GM19351 (cell line): ENCODE results near the gene MTMR8.
A peak's percentile ranks its signal among the peaks of the same experiment; 100 is the strongest.
"Not testable (repeated sequence)": the region's sequence is repeated elsewhere in the genome, so short reads cannot be mapped to it uniquely, and the experiment has no call there.

Experiments used
- ATAC-seq: cut with Tn5 transposase; IDR thresholded peaks from one replicate; pipeline ENCODE4 v1.9.1; 2021; ENCODE audit warnings: mild to moderate bottlenecking, moderate library complexity; ENCODE audit not compliant: unreplicated experiment

The MTMR8 gene

GRCh38 chrX:64394874-64395567, at the start of gene MTMR8:
TSS of gene MTMR8 (minus strand) at chrX:64395452. CDS start at chrX:64395363, 89 bp downstream.
- peak; percentile 92 for ATAC-seq

- ATAC-seq = no peak
These were observed 44.3 kb upstream of the MTMR8 start for GRCh38 chrX:64439551-64439950.

- no peak for ATAC-seq
These were observed 42.4 kb upstream of the MTMR8 start for GRCh38 chrX:64437665-64438064.

- no peak for ATAC-seq
These were observed 42.0 kb upstream of the MTMR8 start for GRCh38 chrX:64437218-64437617.

- no peak for ATAC-seq
These were observed 33.1 kb upstream of the MTMR8 start for GRCh38 chrX:64428371-64428770.

GRCh38 chrX:64427787-64428186, 32.5 kb upstream of the MTMR8 start:
- ATAC-seq = peak; percentile 94

- ATAC-seq = peak; percentile 61
These were observed 32.0 kb upstream of the MTMR8 start for GRCh38 chrX:64427281-64427680.

- not testable (repeated sequence) for ATAC-seq
These were observed 14.5 kb upstream of the MTMR8 start for GRCh38 chrX:64409730-64410129.

- ATAC-seq = no peak
These were observed 2.8 kb upstream of the MTMR8 start for GRCh38 chrX:64398088-64398487.

GRCh38 chrX:64395568-64395929, 297 bp upstream of the MTMR8 start:
- peak; percentile 19 for ATAC-seq

- ATAC-seq = peak; percentile 19
These were observed 986 bp downstream of the MTMR8 start for GRCh38 chrX:64394059-64394873.

- no peak for ATAC-seq
These were observed 5.8 kb downstream of the MTMR8 start for GRCh38 chrX:64389489-64389888.

- not testable (repeated sequence) for ATAC-seq
These were observed 14.5 kb downstream of the MTMR8 start for GRCh38 chrX:64380789-64381188.

- ATAC-seq = no peak
These were observed 15.3 kb downstream of the MTMR8 start for GRCh38 chrX:64379924-64380323.

- no peak for ATAC-seq
These were observed 17.5 kb downstream of the MTMR8 start for GRCh38 chrX:64377753-64378152.

GRCh38 chrX:64352081-64352480, 43.2 kb downstream of the MTMR8 start:
- no peak for ATAC-seq

- ATAC-seq = no peak
These were observed 44.7 kb downstream of the MTMR8 start for GRCh38 chrX:64350521-64350920.

- ATAC-seq = no peak
These were observed 45.2 kb downstream of the MTMR8 start for GRCh38 chrX:64350047-64350446.

GRCh38 chrX:64342811-64343210, 52.4 kb downstream of the MTMR8 start:
- no peak for ATAC-seq

GRCh38 chrX:64338296-64338695, 57.0 kb downstream of the MTMR8 start:
- ATAC-seq = no peak

- no peak for ATAC-seq
These were observed 60.8 kb downstream of the MTMR8 start for GRCh38 chrX:64334467-64334866.

- no peak for ATAC-seq
These were observed 65.0 kb downstream of the MTMR8 start for GRCh38 chrX:64330284-64330683.
